ENCODE measurements around the gene NOPCHAP1.
"Not testable (repeated sequence)": the region's sequence is repeated elsewhere in the genome, so short reads cannot be mapped to it uniquely, and the experiment has no call there.

DNA sequence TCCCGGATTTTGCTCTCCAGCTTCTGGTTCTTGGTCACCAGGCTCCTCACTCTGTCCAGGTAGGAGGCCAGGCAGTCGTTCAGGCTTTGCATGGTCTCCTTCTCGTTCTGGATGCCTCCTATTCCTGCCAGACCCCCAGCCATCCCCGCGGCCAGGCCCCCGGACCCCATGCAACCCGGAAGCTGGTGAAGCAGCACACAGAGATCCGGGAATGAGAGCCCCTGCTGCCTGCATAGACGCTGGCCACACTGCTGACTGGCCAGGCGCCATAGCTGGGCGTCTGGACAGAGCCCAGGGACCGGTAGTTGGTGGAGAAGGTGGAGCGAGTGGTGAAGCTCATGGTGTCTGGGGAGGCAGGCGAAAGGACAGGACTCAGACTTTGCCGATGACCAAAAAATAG, 8.4 kb upstream of the NOPCHAP1 start:
- TF ChIP-seq, protein P1, sequence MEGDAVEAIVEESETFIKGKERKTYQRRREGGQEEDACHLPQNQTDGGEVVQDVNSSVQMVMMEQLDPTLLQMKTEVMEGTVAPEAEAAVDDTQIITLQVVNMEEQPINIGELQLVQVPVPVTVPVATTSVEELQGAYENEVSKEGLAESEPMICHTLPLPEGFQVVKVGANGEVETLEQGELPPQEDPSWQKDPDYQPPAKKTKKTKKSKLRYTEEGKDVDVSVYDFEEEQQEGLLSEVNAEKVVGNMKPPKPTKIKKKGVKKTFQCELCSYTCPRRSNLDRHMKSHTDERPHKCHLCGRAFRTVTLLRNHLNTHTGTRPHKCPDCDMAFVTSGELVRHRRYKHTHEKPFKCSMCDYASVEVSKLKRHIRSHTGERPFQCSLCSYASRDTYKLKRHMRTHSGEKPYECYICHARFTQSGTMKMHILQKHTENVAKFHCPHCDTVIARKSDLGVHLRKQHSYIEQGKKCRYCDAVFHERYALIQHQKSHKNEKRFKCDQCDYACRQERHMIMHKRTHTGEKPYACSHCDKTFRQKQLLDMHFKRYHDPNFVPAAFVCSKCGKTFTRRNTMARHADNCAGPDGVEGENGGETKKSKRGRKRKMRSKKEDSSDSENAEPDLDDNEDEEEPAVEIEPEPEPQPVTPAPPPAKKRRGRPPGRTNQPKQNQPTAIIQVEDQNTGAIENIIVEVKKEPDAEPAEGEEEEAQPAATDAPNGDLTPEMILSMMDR (IDR thresholded peaks at IDR 0.05) = not testable (repeated sequence)
- not testable (repeated sequence) for TF ChIP-seq POLR2A (IDR thresholded peaks at IDR 0.05)
